Tibial artery (tissue), 4 donors: Measurements from ENCODE around the gene RNF103.

Experiments
- DNase-seq, 2 donors: peaks; one replicate each; pipeline ENCODE4 v3.0.0-alpha.2; 2019
- H3K27ac ChIP-seq, 2 donors: fragments of 200-600 bp; sonication (generic) in 1 of 2; 1 replicate in 1 of 2; 2 replicates in 1 of 2; pipeline ENCODE4 v1.5.1; 2018 to 2019; ENCODE audit warnings: mild to moderate bottlenecking in 1 of 2
- H3K27me3 ChIP-seq, 2 donors: fragments of 200-600 bp; sonication (generic) in 1 of 2; one replicate each; pipeline versions ENCODE4 v1.5.1 to v1.6.0; 2016 to 2019
- H3K36me3 ChIP-seq, 3 donors: fragments of 200-600 bp; sonication (generic) in 2 of 3; one replicate each; pipeline ENCODE4 v1.5.1; 2016 to 2019; ENCODE audit warnings: mild to moderate bottlenecking in 2 of 3
- H3K4me1 ChIP-seq, 4 donors: fragments of 200-600 bp; sonication (generic) in 2 of 4; 1 replicate in 3 of 4; 2 replicates in 1 of 4; pipeline ENCODE4 v1.5.1; 2016 to 2019
- H3K4me3 ChIP-seq, 2 donors: fragments of 200-600 bp; sonication (generic) in 1 of 2; 1 replicate in 1 of 2; 2 replicates in 1 of 2; pipeline ENCODE4 v1.5.1; 2018 to 2019; ENCODE audit warnings: mild to moderate bottlenecking in 2 of 2
- H3K9me3 ChIP-seq, 3 donors: fragments of 200-600 bp; sonication (generic) in 1 of 3; one replicate each; pipeline ENCODE4 v1.5.1; 2016 to 2019
- intact Hi-C: fragments of 100-400 bp; cut with DNase I; formaldehyde crosslinking; loops from one replicate; pipeline ENCODE4 v1.15.0; 2023; ENCODE audit warnings: low total_unique reads
- TF ChIP-seq, protein P1 (sequence below), 2 experiments: fragments of 200-600 bp in 1 of 2; fragments of 450-650 bp in 1 of 2; IDR thresholded peaks; one replicate each; pipeline ENCODE4 v1.5.1; 2017 to 2019; ENCODE audit warnings: antibody characterized with exemption in 2 of 2, mild to moderate bottlenecking in 1 of 2, moderate library complexity in 1 of 2

The RNF103 gene

DNA sequence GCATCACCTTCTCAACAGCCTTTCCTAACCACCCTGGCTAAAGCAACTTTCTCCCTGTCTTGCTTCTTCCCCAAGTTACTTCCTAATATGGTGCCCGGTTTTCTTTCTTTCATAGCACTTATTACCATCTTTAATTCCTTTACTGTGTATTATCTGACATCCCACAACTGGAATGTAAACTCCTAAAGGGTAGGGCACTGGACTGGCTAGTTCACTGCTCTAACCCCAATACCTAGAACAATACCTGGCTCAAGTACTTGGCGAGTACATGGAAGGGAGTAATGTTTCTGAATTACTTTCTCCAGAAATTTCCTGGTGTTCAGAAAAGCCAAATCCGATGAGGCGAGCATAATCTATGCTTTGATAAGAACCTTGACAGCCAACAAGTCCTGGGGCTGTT lies 22.7 kb upstream of the RNF103 start:
- TF ChIP-seq, protein P1, sequence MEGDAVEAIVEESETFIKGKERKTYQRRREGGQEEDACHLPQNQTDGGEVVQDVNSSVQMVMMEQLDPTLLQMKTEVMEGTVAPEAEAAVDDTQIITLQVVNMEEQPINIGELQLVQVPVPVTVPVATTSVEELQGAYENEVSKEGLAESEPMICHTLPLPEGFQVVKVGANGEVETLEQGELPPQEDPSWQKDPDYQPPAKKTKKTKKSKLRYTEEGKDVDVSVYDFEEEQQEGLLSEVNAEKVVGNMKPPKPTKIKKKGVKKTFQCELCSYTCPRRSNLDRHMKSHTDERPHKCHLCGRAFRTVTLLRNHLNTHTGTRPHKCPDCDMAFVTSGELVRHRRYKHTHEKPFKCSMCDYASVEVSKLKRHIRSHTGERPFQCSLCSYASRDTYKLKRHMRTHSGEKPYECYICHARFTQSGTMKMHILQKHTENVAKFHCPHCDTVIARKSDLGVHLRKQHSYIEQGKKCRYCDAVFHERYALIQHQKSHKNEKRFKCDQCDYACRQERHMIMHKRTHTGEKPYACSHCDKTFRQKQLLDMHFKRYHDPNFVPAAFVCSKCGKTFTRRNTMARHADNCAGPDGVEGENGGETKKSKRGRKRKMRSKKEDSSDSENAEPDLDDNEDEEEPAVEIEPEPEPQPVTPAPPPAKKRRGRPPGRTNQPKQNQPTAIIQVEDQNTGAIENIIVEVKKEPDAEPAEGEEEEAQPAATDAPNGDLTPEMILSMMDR (IDR thresholded peaks at IDR 0.05): no peak
- no peaks in the 10 kb centered on the region for H3K36me3 ChIP-seq
- H3K27ac ChIP-seq: no peak overlapping the region
- intact Hi-C loops: no loop called here
- no peak for DNase-seq
- H3K4me1 ChIP-seq: no peaks in the 10 kb centered on the region
- H3K9me3 ChIP-seq: peaks cover 0 to 12% (median 0%) of the 10 kb centered on the region in 3 donors
- H3K4me3 ChIP-seq: no peak overlapping the region
- no peaks in the 10 kb centered on the region for H3K27me3 ChIP-seq

- no peak overlapping the region for H3K27ac ChIP-seq
- TF ChIP-seq, protein P1 (IDR thresholded peaks at IDR 0.05): no peak
- peaks cover 0 to 8% (median under 1%) of the 10 kb centered on the region in 3 donors for H3K9me3 ChIP-seq
- H3K27me3 ChIP-seq: no peaks in the 10 kb centered on the region
- intact Hi-C loops: no loop called here
- no peak for DNase-seq
- no peaks in the 10 kb centered on the region for H3K4me1 ChIP-seq
- H3K4me3 ChIP-seq: no peak overlapping the region
- H3K36me3 ChIP-seq: no peaks in the 10 kb centered on the region
Measured at GRCh38 chr2:86645752-86646151, 22.1 kb upstream of the RNF103 start.

DNA sequence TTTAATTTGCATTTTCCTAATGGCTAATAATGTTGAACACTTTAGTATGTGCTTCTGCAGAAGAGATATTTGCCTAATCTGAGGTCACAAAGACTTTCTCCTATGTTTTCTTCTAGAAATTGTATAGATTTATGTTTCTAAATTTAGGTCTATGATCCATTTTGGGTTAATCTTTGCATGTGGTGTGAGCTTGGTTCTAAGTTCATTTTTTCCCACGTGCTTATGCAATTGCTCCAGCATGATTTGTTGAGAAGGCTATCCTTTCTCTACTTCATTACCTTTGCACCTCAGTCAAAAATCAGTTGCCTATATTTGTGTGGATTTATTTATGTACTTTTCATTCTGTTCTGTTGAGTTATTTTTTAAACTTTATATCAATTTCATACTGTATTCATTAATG lies 15.0 kb upstream of the RNF103 start:
- TF ChIP-seq, protein P1 (IDR thresholded peaks at IDR 0.05): no peak
- no peak for DNase-seq
- no peak overlapping the region for H3K27ac ChIP-seq
- H3K4me1 ChIP-seq: no peaks in the 10 kb centered on the region
- H3K9me3 ChIP-seq: peaks cover 2 to 13% (median 5%) of the 10 kb centered on the region in 3 donors
- H3K36me3 ChIP-seq: no peaks in the 10 kb centered on the region
- H3K4me3 ChIP-seq: no peak overlapping the region
- intact Hi-C loops: no loop called here
- H3K27me3 ChIP-seq: no peaks in the 10 kb centered on the region

GRCh38 chr2:86636842-86637241 lies 13.2 kb upstream of the RNF103 start:
- Histone ChIP-seq H3K9me3 (peaks cover 2 to 13% (median 5%) of the 10 kb centered on the region in 3 donors), H3K27ac (no peak overlapping the region), H3K4me1 (no peaks in the 10 kb centered on the region), H3K4me3 (no peak overlapping the region), H3K27me3 (no peaks in the 10 kb centered on the region), H3K36me3 (no peaks in the 10 kb centered on the region)
- TF ChIP-seq, protein P1 (IDR thresholded peaks at IDR 0.05): no peak
- intact Hi-C loops: no loop called here
- DNase-seq: no peak

- intact Hi-C loops: no loop called here
- no peak overlapping the region for H3K27ac ChIP-seq
- H3K36me3 ChIP-seq: no peaks in the 10 kb centered on the region
- H3K4me1 ChIP-seq: no peaks in the 10 kb centered on the region
- H3K9me3 ChIP-seq: no peaks in the 10 kb centered on the region
- TF ChIP-seq, protein P1 (IDR thresholded peaks at IDR 0.05): no peak
- H3K27me3 ChIP-seq: no peaks in the 10 kb centered on the region
- no peak overlapping the region for H3K4me3 ChIP-seq
- no peak for DNase-seq
Measured at GRCh38 chr2:86634352-86634751, 10.7 kb upstream of the RNF103 start.

GRCh38 chr2:86633155-86633651 lies 9.5 kb upstream of the RNF103 start:
- TF ChIP-seq, protein P1 (IDR thresholded peaks at IDR 0.05): no peak
- H3K4me3 ChIP-seq: no peak overlapping the region
- H3K27me3 ChIP-seq: no peaks in the 10 kb centered on the region
- intact Hi-C loops: no loop called here
- no peak overlapping the region for H3K27ac ChIP-seq
- H3K36me3 ChIP-seq: no peaks in the 10 kb centered on the region
- no peak for DNase-seq
- H3K4me1 ChIP-seq: no peaks in the 10 kb centered on the region
- H3K9me3 ChIP-seq: no peaks in the 10 kb centered on the region
